Liver (tissue), 9 donors: Measurements from ENCODE around the gene ZMYND8. TPM values are rescaled to one million over a fixed set of nuclear protein-coding genes. Genes with fewer than 3 reads are reported as not detected.

Experiments used
- DNase-seq: peaks from one replicate; pipeline ENCODE4 v3.0.0-alpha.2; 2017; ENCODE audit warnings: low spot score
- H3K27ac ChIP-seq, 2 donors: one replicate each; pipeline ENCODE4 v1.7.0; 2013; ENCODE audit warnings: inconsistent platforms in 2 of 2, low read length in 2 of 2, control low read depth in 1 of 2, low read depth in 1 of 2, mild to moderate bottlenecking in 1 of 2
- H3K27me3 ChIP-seq, 4 donors: one replicate each; pipeline versions ENCODE4 v1.6.1 to v1.7.0; 2013; ENCODE audit warnings: low read length in 3 of 4, inconsistent platforms in 1 of 4, mild to moderate bottlenecking in 1 of 4, moderate library complexity in 1 of 4; ENCODE audit not compliant: control insufficient read depth in 4 of 4, insufficient read depth in 4 of 4
- H3K36me3 ChIP-seq, 4 donors: one replicate each; pipeline versions ENCODE4 v1.6.1 to v1.7.0; 2013; ENCODE audit warnings: low read length in 3 of 4, mild to moderate bottlenecking in 3 of 4, low read depth in 1 of 4, moderate library complexity in 1 of 4; ENCODE audit not compliant: control insufficient read depth in 4 of 4, insufficient read depth in 3 of 4
- H3K4me1 ChIP-seq, 4 donors: one replicate each; pipeline versions ENCODE4 v1.6.1 to v1.7.0; 2013; ENCODE audit warnings: low read length in 3 of 4, mild to moderate bottlenecking in 3 of 4, moderate library complexity in 1 of 4; ENCODE audit not compliant: control insufficient read depth in 4 of 4, insufficient read depth in 4 of 4
- H3K4me3 ChIP-seq, 3 donors: one replicate each; pipeline versions ENCODE4 v1.6.1 to v1.7.0; 2013; ENCODE audit warnings: low read length in 3 of 3, control low read depth in 1 of 3, low read depth in 1 of 3, mild to moderate bottlenecking in 1 of 3
- H3K9ac ChIP-seq, 2 donors: one replicate each; pipeline ENCODE4 v1.7.0; 2013; ENCODE audit warnings: low read length in 2 of 2, mild to moderate bottlenecking in 2 of 2, moderate library complexity in 2 of 2, control low read depth in 1 of 2, low read depth in 1 of 2
- H3K9me3 ChIP-seq, 4 donors: one replicate each; pipeline versions ENCODE4 v1.6.1 to v1.7.0; 2013; ENCODE audit warnings: low read length in 3 of 4; ENCODE audit not compliant: control insufficient read depth in 4 of 4
- ATF3 ChIP-seq: IDR thresholded peaks from 2 replicates; pipeline ENCODE4 v1.6.1; 2016; ENCODE audit warnings: antibody characterized with exemption
- GABPA ChIP-seq, 2 donors: IDR thresholded peaks in 1 of 2; conservative IDR thresholded peaks in 1 of 2; 2 replicates each; pipeline ENCODE4 v1.6.1; 2016; ENCODE audit warnings: antibody characterized with exemption in 2 of 2, mild to moderate bottlenecking in 1 of 2, moderate library complexity in 1 of 2
- HNF4A ChIP-seq, 2 donors: conservative IDR thresholded peaks; 2 replicates each; pipeline ENCODE4 v1.6.1; 2016; ENCODE audit warnings: antibody characterized with exemption in 2 of 2, mild to moderate bottlenecking in 2 of 2
- MAX ChIP-seq: IDR thresholded peaks from 2 replicates; pipeline ENCODE4 v1.6.1; 2016; ENCODE audit warnings: antibody characterized with exemption
- NR2F2 ChIP-seq: IDR thresholded peaks from 2 replicates; pipeline ENCODE4 v1.6.1; 2016; ENCODE audit warnings: antibody characterized with exemption
- RAD21 ChIP-seq, 2 donors: IDR thresholded peaks; 2 replicates each; pipeline ENCODE4 v1.6.1; 2016; ENCODE audit warnings: antibody characterized with exemption in 2 of 2, mild to moderate bottlenecking in 2 of 2
- REST ChIP-seq: IDR thresholded peaks from 2 replicates; pipeline ENCODE4 v1.6.1; 2016; ENCODE audit warnings: antibody characterized with exemption, mild to moderate bottlenecking
- RXRA ChIP-seq, 2 donors: IDR thresholded peaks; 2 replicates each; pipeline ENCODE4 v1.6.1; 2017 to 2018; ENCODE audit warnings: antibody characterized with exemption in 2 of 2, mild to moderate bottlenecking in 1 of 2
- SP1 ChIP-seq: IDR thresholded peaks from 2 replicates; pipeline ENCODE4 v1.6.1; 2018; ENCODE audit warnings: antibody characterized with exemption, mild to moderate bottlenecking
- TAF1 ChIP-seq: conservative IDR thresholded peaks from 2 replicates; pipeline ENCODE4 v1.6.1; 2016; ENCODE audit warnings: antibody characterized with exemption, mild to moderate bottlenecking
- YY1 ChIP-seq: IDR thresholded peaks from 2 replicates; pipeline ENCODE4 v1.6.1; 2016; ENCODE audit warnings: antibody characterized with exemption, mild to moderate bottlenecking
- ZBTB33 ChIP-seq: IDR thresholded peaks from 2 replicates; pipeline ENCODE4 v1.6.1; 2016; ENCODE audit warnings: antibody characterized with exemption
- WGBS: extraction: QIAGEN DNeasy Blood & Tissue Kit; methylation state at CpG from one replicate; pipeline ENCODE4 v1.1.7; 2013; 5-methylcytosine and 5-hydroxymethylcytosine counted together
- polyA plus RNA-seq, 2 donors: library from polyadenylated mRNA; stranded (reverse) in 1 of 2; unstranded in 1 of 2; fragments of 200-250 nt in 1 of 2; fragments of >200 nt in 1 of 2; fragmentation: Nextera tagmentation in 1 of 2; extraction: Ambion mirVana in 1 of 2; gene quantifications; one replicate each; pipeline versions ENCODE4 v1.2.1 to v1.2.3, GENCODE V29; 2013 to 2015
- total RNA-seq, 2 donors: library from RNA; depleted of rRNA; stranded (reverse); fragments of >200 nt; gene quantifications; one replicate each; pipeline ENCODE4 v1.2.3, GENCODE V29; 2014
- donor health status: healthy.
- donor health status: healthy.
- donor health status: healthy.
- donor health status: healthy.
- donor health status: healthy.

ZMYND8 gene
- total RNA-seq (10 to 100 TPM in 1 of 2 donors, 1 to 10 TPM in 1; 9.3 to 23.5 TPM), polyA plus RNA-seq (1 to 10 TPM; 3.3 to 4.4 TPM)

GRCh38 chr20:47356526-47357295, at the start of gene ZMYND8:
TSS of gene ZMYND8 (minus strand) at chr20:47356699. CDS start at chr20:47356670, 29 bp downstream.
- Histone ChIP-seq H3K4me3 (peak within 1 kb of the TSS in 1 of 3 donors; percentile 13), H3K27me3 (no peaks in the 10 kb centered on the region), H3K36me3 (no peaks in the 10 kb centered on the region), H3K9me3 (no peaks in the 10 kb centered on the region), H3K9ac (peak within 1 kb of the TSS; percentile 61 to 62), H3K4me1 (peaks cover 30 to 93% (median 66%) of the 10 kb centered on the region in 4 donors), H3K27ac (peak within 1 kb of the TSS; percentile 92 to 98)
- peak; percentile 100 for DNase-seq
- WGBS: 17% methylated on average over 21 of the region's 21 CpGs
- TF ChIP-seq YY1: peak; percentile 96
- peak in 1 of 2 donors; percentile 9 for TF ChIP-seq HNF4A (conservative IDR thresholded peaks at IDR 0.05)
- TF ChIP-seq NR2F2: no peak
- TF ChIP-seq ZBTB33: peak; percentile 21
- peak; percentile 13 to 55 for TF ChIP-seq RXRA (IDR thresholded peaks at IDR 0.05)
- peak; percentile 67 for TF ChIP-seq REST
- peak; percentile 96 for TF ChIP-seq SP1
- peak in 1 of 2 donors; percentile 6 for TF ChIP-seq RAD21 (IDR thresholded peaks at IDR 0.05)
- TF ChIP-seq ATF3: peak; percentile 37
- peak; percentile 40 for TF ChIP-seq MAX
- no peak for TF ChIP-seq TAF1

- WGBS: 72% methylated on average over 4 of the region's 4 CpGs
- no peak for TF ChIP-seq GABPA (IDR thresholded peaks at IDR 0.05 in 1 of 2, conservative IDR thresholded peaks at IDR 0.05 in 1 of 2)
- no peak for TF ChIP-seq YY1
- TF ChIP-seq RXRA (IDR thresholded peaks at IDR 0.05): no peak
- TF ChIP-seq SP1: no peak
- no peak for TF ChIP-seq ZBTB33
- TF ChIP-seq NR2F2: no peak
- H3K4me3 ChIP-seq: no peak overlapping the region
Observed at GRCh38 chr20:47405775-47406325, 49.4 kb upstream of the ZMYND8 start.

More at GRCh38 chr20:47405775-47406325, 49.4 kb upstream of the ZMYND8 start:
- DNase-seq: no peak
- Histone ChIP-seq H3K36me3 (no peaks in the 10 kb centered on the region), H3K27me3 (no peaks in the 10 kb centered on the region), H3K27ac (no peak overlapping the region), H3K9me3 (no peaks in the 10 kb centered on the region), H3K4me1 (no peaks in the 10 kb centered on the region), H3K9ac (no peak overlapping the region)
